ENCODE data around the gene ERAS. TPM values are rescaled to one million over a fixed set of nuclear protein-coding genes. Genes with fewer than 3 reads are reported as not detected.

The ERAS gene
- polyA plus RNA-seq, 1 of the 3 experiments (the other 2 are of a cell fraction): 0.03 TPM

DNA sequence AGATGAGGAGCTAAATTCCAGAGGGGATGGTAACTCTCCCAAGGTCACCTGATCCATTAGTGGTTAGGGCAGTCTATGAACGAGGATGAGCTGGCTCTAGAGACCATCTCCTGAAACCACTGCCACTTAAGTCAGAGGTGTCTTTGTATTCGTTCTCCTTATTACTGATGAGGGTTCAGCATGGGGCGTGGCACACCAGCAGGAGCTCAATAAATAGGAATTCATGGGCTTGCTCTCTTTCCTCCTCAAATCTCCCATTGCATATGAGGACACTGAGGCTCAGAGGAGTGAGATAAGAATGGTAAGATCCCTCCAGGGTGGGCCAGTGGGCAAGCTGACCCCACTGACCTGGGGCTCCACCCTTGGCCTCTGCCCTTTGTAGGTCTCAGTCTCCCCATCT is 41.6 kb upstream of the ERAS start:
- H3K36me3 ChIP-seq (replicated peaks in 1 of 2; ENCODE audit: control insufficient read depth in 1 of 2, insufficient read depth in 2 of 2, low read length in 1 of 2): no peaks in the 10 kb centered on the region
- H3K79me2 ChIP-seq (ENCODE audit: insufficient read depth): no peaks in the 10 kb centered on the region
- H2AFZ ChIP-seq (ENCODE audit: low read depth): no peak overlapping the region
- WGBS (ENCODE audit: low lambda C conversion rate): 25% methylated on average over 3 of the region's 3 CpGs
- H3K4me2 ChIP-seq: no peak overlapping the region
- H3K4me3 ChIP-seq (ENCODE audit: low read depth in 2 of 2, low read length in 1 of 2): no peak overlapping the region
- H3K27ac ChIP-seq (ENCODE audit: low read depth in 2 of 2, low read length in 1 of 2): no peak overlapping the region
- no peaks in the 10 kb centered on the region for H4K20me1 ChIP-seq (ENCODE audit: insufficient read depth)
- H3K4me1 ChIP-seq (ENCODE audit: control insufficient read depth in 1 of 2, insufficient read depth in 2 of 2, low read depth in 1 of 2, low read length in 1 of 2): no peaks in the 10 kb centered on the region
- H3K9me2 ChIP-seq: no peaks in the 10 kb centered on the region
- no peaks in the 10 kb centered on the region for H3F3A ChIP-seq (replicated peaks; ENCODE audit: insufficient read depth)
- DNase-seq: no peak
- CTCF ChIA-PET: interaction anchor here (1.5 kb wide), 1 partner anchor 9 kb away, joined by 4 read pairs; no protein-coding TSS in a partner anchor
- H3K9ac ChIP-seq: no peak overlapping the region
- H3K27me3 ChIP-seq (ENCODE audit: insufficient read depth): peaks cover 23% of the 10 kb centered on the region; the same call in 1 of the 2 replicates
- POLR2A ChIA-PET: no interaction called here
- H3K9me3 ChIP-seq: no peaks in the 10 kb centered on the region
- TF ChIP-seq, protein P1, sequence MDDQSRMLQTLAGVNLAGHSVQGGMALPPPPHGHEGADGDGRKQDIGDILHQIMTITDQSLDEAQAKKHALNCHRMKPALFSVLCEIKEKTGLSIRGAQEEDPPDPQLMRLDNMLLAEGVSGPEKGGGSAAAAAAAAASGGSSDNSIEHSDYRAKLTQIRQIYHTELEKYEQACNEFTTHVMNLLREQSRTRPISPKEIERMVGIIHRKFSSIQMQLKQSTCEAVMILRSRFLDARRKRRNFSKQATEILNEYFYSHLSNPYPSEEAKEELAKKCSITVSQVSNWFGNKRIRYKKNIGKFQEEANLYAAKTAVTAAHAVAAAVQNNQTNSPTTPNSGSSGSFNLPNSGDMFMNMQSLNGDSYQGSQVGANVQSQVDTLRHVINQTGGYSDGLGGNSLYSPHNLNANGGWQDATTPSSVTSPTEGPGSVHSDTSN (IDR thresholded peaks at IDR 0.05): no peak
- TF ChIP-seq TEAD4 (IDR thresholded peaks at IDR 0.05; ENCODE audit: borderline replicate concordance, insufficient read depth) (no peak), SIN3A (IDR thresholded peaks at IDR 0.05; ENCODE audit: borderline replicate concordance, low read depth, low read length) (no peak)

DNA sequence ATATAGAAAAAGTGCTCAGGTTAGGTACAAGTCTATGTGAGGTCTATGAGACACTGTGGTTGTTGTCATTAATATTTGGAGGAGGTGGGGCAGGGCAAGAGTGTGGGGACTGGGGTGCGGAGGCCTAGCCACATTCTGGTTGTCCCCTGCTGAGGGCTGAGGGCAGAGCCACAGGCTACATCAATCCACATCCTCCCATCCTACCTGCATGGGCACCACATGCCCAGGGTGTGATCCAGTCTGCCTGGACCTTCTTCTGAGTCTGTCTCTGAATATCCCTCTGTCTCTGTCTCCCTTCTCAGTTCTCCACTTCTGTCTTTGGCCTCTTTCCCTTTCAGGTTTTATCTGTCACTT is 41.1 kb upstream of the ERAS start:
- Histone ChIP-seq H3K27ac (ENCODE audit: low read depth in 2 of 2, low read length in 1 of 2) (no peak overlapping the region), H3F3A (replicated peaks; ENCODE audit: insufficient read depth) (no peaks in the 10 kb centered on the region), H3K27me3 (ENCODE audit: insufficient read depth) (peaks cover 26% of the 10 kb centered on the region; the same call in 1 of the 2 replicates), H3K36me3 (replicated peaks in 1 of 2; ENCODE audit: control insufficient read depth in 1 of 2, insufficient read depth in 2 of 2, low read length in 1 of 2) (no peaks in the 10 kb centered on the region), H3K9ac (no peak overlapping the region), H3K9me3 (no peaks in the 10 kb centered on the region), H3K4me1 (ENCODE audit: control insufficient read depth in 1 of 2, insufficient read depth in 2 of 2, low read depth in 1 of 2, low read length in 1 of 2) (no peaks in the 10 kb centered on the region), H3K9me2 (no peaks in the 10 kb centered on the region), H3K79me2 (ENCODE audit: insufficient read depth) (no peaks in the 10 kb centered on the region), H4K20me1 (ENCODE audit: insufficient read depth) (no peaks in the 10 kb centered on the region), H3K4me3 (ENCODE audit: low read depth in 2 of 2, low read length in 1 of 2) (no peak overlapping the region), H2AFZ (ENCODE audit: low read depth) (no peak overlapping the region), H3K4me2 (no peak overlapping the region)
- DNase-seq: peak; percentile 8
- ChIA-PET POLR2A (no interaction called here), CTCF (interaction anchor here (1.5 kb wide), 1 partner anchor 8 kb away, joined by 4 read pairs; no protein-coding TSS in a partner anchor)
- TF ChIP-seq TEAD4 (IDR thresholded peaks at IDR 0.05; ENCODE audit: borderline replicate concordance, insufficient read depth): no peak
- no peak for TF ChIP-seq GABPA (IDR thresholded peaks at IDR 0.05; ENCODE audit: low read depth)
- TF ChIP-seq SMC3 (IDR thresholded peaks at IDR 0.05; ENCODE audit: low read depth, low read length): no peak
- TF ChIP-seq RCOR1 (IDR thresholded peaks at IDR 0.05; ENCODE audit: low read length): no peak
- no peak for TF ChIP-seq POLR2AphosphoS5 (IDR thresholded peaks at IDR 0.05; ENCODE audit: low read depth, low read length)
- no peak for TF ChIP-seq MEF2A (IDR thresholded peaks at IDR 0.05; ENCODE audit: borderline replicate concordance, low read depth)
- TF ChIP-seq, protein P2, sequence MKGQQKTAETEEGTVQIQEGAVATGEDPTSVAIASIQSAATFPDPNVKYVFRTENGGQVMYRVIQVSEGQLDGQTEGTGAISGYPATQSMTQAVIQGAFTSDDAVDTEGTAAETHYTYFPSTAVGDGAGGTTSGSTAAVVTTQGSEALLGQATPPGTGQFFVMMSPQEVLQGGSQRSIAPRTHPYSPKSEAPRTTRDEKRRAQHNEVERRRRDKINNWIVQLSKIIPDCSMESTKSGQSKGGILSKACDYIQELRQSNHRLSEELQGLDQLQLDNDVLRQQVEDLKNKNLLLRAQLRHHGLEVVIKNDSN (IDR thresholded peaks at IDR 0.05; ENCODE audit: borderline replicate concordance, low read depth): no peak
- TF ChIP-seq RFX5 (IDR thresholded peaks at IDR 0.05; ENCODE audit: low read length): no peak
- no CpG with 5 or more reads among the region's 1 CpG for WGBS (ENCODE audit: low lambda C conversion rate)
